Measurements from ENCODE around the gene OR2D2. TPM values are rescaled to one million over a fixed set of nuclear protein-coding genes. Genes with fewer than 3 reads are reported as not detected.
"Not testable (repeated sequence)": the region's sequence is repeated elsewhere in the genome, so short reads cannot be mapped to it uniquely, and the experiment has no call there.

The OR2D2 gene
- total RNA-seq, 1 donor from 2014 or later = not detected

DNA sequence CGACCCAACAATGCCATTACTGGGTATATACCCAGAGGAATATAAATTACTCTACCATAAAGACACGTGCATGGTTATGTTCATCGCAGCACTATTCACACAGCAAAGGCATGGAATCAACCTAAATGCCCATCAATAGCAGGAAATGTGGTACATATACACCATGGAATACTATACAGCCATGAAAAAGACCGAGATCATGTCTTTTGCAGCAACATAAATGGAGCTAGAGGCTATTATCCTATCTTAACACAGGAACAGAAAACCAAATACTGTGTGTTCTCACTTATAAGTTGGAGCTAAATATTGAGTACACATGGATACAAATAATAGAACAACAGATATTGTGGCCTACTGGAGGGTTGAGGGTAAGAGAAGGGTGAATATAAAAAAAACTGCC lies 3.5 kb downstream of the OR2D2 start:
- Mint-ChIP-seq H3K4me3 (ENCODE audit: unreplicated experiment) (no peak overlapping the region), H3K36me3 (ENCODE audit: unreplicated experiment) (no peaks in the 10 kb centered on the region), H3K4me1 (ENCODE audit: unreplicated experiment) (no peaks in the 10 kb centered on the region), H3K27ac (ENCODE audit: unreplicated experiment) (no peak overlapping the region), H3K9me3 (ENCODE audit: unreplicated experiment) (no peaks in the 10 kb centered on the region), H3K27me3 (ENCODE audit: unreplicated experiment) (peaks cover 12% of the 10 kb centered on the region)
- TF ChIP-seq, protein P1, sequence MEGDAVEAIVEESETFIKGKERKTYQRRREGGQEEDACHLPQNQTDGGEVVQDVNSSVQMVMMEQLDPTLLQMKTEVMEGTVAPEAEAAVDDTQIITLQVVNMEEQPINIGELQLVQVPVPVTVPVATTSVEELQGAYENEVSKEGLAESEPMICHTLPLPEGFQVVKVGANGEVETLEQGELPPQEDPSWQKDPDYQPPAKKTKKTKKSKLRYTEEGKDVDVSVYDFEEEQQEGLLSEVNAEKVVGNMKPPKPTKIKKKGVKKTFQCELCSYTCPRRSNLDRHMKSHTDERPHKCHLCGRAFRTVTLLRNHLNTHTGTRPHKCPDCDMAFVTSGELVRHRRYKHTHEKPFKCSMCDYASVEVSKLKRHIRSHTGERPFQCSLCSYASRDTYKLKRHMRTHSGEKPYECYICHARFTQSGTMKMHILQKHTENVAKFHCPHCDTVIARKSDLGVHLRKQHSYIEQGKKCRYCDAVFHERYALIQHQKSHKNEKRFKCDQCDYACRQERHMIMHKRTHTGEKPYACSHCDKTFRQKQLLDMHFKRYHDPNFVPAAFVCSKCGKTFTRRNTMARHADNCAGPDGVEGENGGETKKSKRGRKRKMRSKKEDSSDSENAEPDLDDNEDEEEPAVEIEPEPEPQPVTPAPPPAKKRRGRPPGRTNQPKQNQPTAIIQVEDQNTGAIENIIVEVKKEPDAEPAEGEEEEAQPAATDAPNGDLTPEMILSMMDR (IDR thresholded peaks at IDR 0.05) = no peak
- DNase-seq (ENCODE audit: extremely low spot score, unreplicated experiment) = no peak

DNA sequence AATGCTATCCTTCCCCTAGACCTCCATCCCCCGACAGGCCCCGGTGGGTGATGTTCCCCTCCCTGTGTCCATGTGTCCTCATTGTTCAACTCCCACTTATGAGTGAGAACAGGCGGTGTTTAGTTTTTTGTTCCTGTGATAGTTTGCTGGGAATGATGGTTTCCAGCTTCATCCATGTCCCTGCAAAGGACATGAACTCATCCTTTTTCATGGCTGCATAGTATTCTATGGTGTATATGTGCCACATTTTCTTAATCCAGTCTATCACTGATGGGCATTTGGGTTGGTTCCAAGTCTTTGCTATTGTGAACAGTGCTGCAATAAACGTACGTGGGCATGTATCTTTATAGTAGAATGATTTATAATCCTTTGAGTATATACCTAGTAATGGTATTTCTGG lies 4.6 kb downstream of the OR2D2 start:
- not testable (repeated sequence) for DNase-seq (ENCODE audit: extremely low spot score, unreplicated experiment); H3K27ac Mint-ChIP-seq (ENCODE audit: unreplicated experiment); H3K36me3 Mint-ChIP-seq (ENCODE audit: unreplicated experiment); H3K9me3 Mint-ChIP-seq (ENCODE audit: unreplicated experiment); H3K4me3 Mint-ChIP-seq (ENCODE audit: unreplicated experiment); H3K4me1 Mint-ChIP-seq (ENCODE audit: unreplicated experiment)
- H3K27me3 Mint-ChIP-seq (ENCODE audit: unreplicated experiment) = peaks cover 18% of the 10 kb centered on the region

DNA sequence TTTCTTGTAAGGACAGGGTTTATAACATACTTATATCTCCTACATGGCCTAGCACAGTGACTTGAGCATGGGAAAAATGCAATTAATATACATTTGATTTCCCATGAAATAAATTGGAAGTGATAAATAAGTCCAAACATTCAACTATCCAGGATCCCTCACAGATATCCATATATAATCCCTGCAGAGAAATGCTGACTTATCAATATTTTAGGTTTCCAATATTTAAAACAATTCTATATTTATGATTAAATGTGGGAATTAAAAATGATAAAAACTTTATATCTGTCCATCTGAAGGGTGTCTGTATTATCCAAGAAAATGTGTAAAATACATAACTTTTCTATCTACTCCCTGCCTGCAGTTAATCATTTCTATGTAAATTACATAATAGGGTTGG lies 9.5 kb downstream of the OR2D2 start:
- Mint-ChIP-seq H3K4me1 (ENCODE audit: unreplicated experiment) (no peaks in the 10 kb centered on the region), H3K27ac (ENCODE audit: unreplicated experiment) (no peak overlapping the region), H3K9me3 (ENCODE audit: unreplicated experiment) (no peaks in the 10 kb centered on the region), H3K4me3 (ENCODE audit: unreplicated experiment) (no peak overlapping the region), H3K36me3 (ENCODE audit: unreplicated experiment) (no peaks in the 10 kb centered on the region), H3K27me3 (ENCODE audit: unreplicated experiment) (peaks cover 21% of the 10 kb centered on the region)
- TF ChIP-seq, protein P1 (IDR thresholded peaks at IDR 0.05) = no peak
- DNase-seq (ENCODE audit: extremely low spot score, unreplicated experiment) = no peak

DNA sequence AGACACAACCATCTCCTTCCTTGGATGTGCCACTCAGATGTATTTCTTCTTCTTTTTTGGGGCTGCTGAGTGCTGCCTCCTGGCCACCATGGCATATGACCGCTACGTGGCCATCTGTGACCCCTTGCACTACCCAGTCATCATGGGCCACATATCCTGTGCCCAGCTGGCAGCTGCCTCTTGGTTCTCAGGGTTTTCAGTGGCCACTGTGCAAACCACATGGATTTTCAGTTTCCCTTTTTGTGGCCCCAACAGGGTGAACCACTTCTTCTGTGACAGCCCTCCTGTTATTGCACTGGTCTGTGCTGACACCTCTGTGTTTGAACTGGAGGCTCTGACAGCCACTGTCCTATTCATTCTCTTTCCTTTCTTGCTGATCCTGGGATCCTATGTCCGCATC lies 15.4 kb downstream of the OR2D2 start:
- Mint-ChIP-seq H3K9me3 (ENCODE audit: unreplicated experiment) (no peaks in the 10 kb centered on the region), H3K27me3 (ENCODE audit: unreplicated experiment) (peaks cover 3% of the 10 kb centered on the region), H3K4me1 (ENCODE audit: unreplicated experiment) (no peaks in the 10 kb centered on the region), H3K27ac (ENCODE audit: unreplicated experiment) (no peak overlapping the region), H3K36me3 (ENCODE audit: unreplicated experiment) (no peaks in the 10 kb centered on the region), H3K4me3 (ENCODE audit: unreplicated experiment) (no peak overlapping the region)
- TF ChIP-seq, protein P1 (IDR thresholded peaks at IDR 0.05) = no peak
- no peak for DNase-seq (ENCODE audit: extremely low spot score, unreplicated experiment)

DNA sequence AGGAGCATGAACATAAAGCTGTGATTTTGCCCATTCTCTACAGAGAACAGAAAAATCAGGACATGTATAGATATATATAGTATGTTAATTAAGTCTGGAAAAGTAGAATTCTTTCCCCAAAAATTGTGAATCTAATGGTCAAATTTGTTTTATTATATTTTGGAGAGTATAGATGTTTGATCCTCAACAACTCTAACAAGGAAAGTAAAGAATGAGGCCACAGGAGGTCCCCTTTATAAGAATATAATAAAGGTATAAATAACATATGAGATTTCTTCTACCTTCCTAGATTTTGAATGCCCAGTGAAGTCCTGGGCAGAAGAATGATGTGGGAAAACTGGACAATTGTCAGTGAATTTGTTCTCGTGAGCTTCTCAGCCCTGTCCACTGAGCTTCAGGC lies 16.0 kb downstream of the OR2D2 start, which contains the start of gene OR10A4:
TSS of gene OR10A4 (plus strand) at position 301 of the 400 bp plus-strand sequence. CDS start at position 324, 23 bp downstream.
- H3K9me3 Mint-ChIP-seq (ENCODE audit: unreplicated experiment) = no peaks in the 10 kb centered on the region
- H3K36me3 Mint-ChIP-seq (ENCODE audit: unreplicated experiment) = no peaks in the 10 kb centered on the region
- H3K4me1 Mint-ChIP-seq (ENCODE audit: unreplicated experiment) = no peaks in the 10 kb centered on the region
- DNase-seq (ENCODE audit: extremely low spot score, unreplicated experiment) = no peak
- H3K27me3 Mint-ChIP-seq (ENCODE audit: unreplicated experiment) = peaks cover 3% of the 10 kb centered on the region
- TF ChIP-seq, protein P1 (IDR thresholded peaks at IDR 0.05) = no peak
- H3K27ac Mint-ChIP-seq (ENCODE audit: unreplicated experiment) = no peak within 1 kb of the TSS
- H3K4me3 Mint-ChIP-seq (ENCODE audit: unreplicated experiment) = no peak within 1 kb of the TSS

DNA sequence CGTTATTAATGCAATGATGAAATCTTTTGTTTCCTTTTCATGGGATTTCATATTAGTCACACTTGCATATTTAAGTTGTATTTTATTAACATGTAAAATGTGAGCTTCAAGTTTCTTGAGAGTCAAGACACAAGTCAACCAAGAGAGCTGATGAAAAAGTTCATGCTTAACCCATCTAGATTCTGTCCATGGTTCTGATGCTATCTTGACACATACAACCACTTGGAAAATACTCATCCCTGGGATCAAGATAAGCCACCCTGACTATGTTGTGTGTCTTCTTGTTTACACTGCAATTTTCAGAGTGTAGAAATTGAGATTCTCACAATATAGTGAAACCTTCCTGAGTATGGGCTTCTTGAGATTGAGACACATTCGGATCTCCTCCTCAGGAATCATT lies 16.5 kb downstream of the OR2D2 start:
- Mint-ChIP-seq H3K27ac (ENCODE audit: unreplicated experiment) (no peak overlapping the region), H3K9me3 (ENCODE audit: unreplicated experiment) (no peaks in the 10 kb centered on the region), H3K4me1 (ENCODE audit: unreplicated experiment) (no peaks in the 10 kb centered on the region), H3K4me3 (ENCODE audit: unreplicated experiment) (no peak overlapping the region), H3K36me3 (ENCODE audit: unreplicated experiment) (no peaks in the 10 kb centered on the region), H3K27me3 (ENCODE audit: unreplicated experiment) (peaks cover 3% of the 10 kb centered on the region)
- no peak for DNase-seq (ENCODE audit: extremely low spot score, unreplicated experiment)
- TF ChIP-seq, protein P1 (IDR thresholded peaks at IDR 0.05) = no peak

Data from osteocyte (in vitro differentiated cells).